GM19099 (cell line): ENCODE results near the gene CLCNKB.

ENCODE experiments used
- POLR2A ChIP-seq: IDR thresholded peaks from 3 replicates; pipeline ENCODE4 v1.6.1; 2011; ENCODE audit warnings: low read depth; ENCODE audit not compliant: insufficient read length; ENCODE audit errors: extremely low read depth

Gene CLCNKB

GRCh38 chr1:16021681-16022080, 21.9 kb upstream of the CLCNKB start, which contains the start of gene CLCNKA:
Gene CLCNKA (plus strand): TSS chr1:16022036. CDS start chr1:16022620, 584 bp downstream.
- TF ChIP-seq POLR2A = no peak

GRCh38 chr1:16022393-16022792, 21.2 kb upstream of the CLCNKB start:
- TF ChIP-seq POLR2A = no peak

GRCh38 chr1:16023050-16023653, 20.4 kb upstream of the CLCNKB start:
- TF ChIP-seq POLR2A = no peak

- TF ChIP-seq POLR2A = no peak
Observed at GRCh38 chr1:16026723-16027484, 16.7 kb upstream of the CLCNKB start.

- TF ChIP-seq POLR2A = no peak
Observed at GRCh38 chr1:16028237-16029002, 15.2 kb upstream of the CLCNKB start.

GRCh38 chr1:16029288-16029687, 14.3 kb upstream of the CLCNKB start:
- no peak for TF ChIP-seq POLR2A

- TF ChIP-seq POLR2A = no peak
Observed at GRCh38 chr1:16031551-16031950, 12.0 kb upstream of the CLCNKB start.

- TF ChIP-seq POLR2A = no peak
Observed at GRCh38 chr1:16032388-16033102, 11.0 kb upstream of the CLCNKB start.

- no peak for TF ChIP-seq POLR2A
Observed at GRCh38 chr1:16038620-16038912, 5.0 kb upstream of the CLCNKB start.

GRCh38 chr1:16041200-16041599, 2.4 kb upstream of the CLCNKB start:
- TF ChIP-seq POLR2A = no peak

GRCh38 chr1:16042096-16042495, 1.5 kb upstream of the CLCNKB start:
- no peak for TF ChIP-seq POLR2A

GRCh38 chr1:16043950-16044349, 368 bp downstream of the CLCNKB start:
- TF ChIP-seq POLR2A = no peak

GRCh38 chr1:16046842-16047241, 3.3 kb downstream of the CLCNKB start:
- no peak for TF ChIP-seq POLR2A

GRCh38 chr1:16047791-16048475, 4.4 kb downstream of the CLCNKB start:
- TF ChIP-seq POLR2A = no peak
